Mesenchymal stem cell (in vitro differentiated cells and primary cell): Measurements from ENCODE around the gene GLTP.

ENCODE experiments used
- DNase-seq: peaks from one replicate; pipeline ENCODE4 v3.0.0-alpha.2; 2013
- H2AFZ ChIP-seq: one replicate; pipeline ENCODE4 v1.6.1; 2013; ENCODE audit warnings: low read depth, mild to moderate bottlenecking, control low read depth, inconsistent platforms, low read length, moderate library complexity
- H2AK5ac ChIP-seq: 2 replicates; pipeline ENCODE4 v1.6.1; 2013; ENCODE audit warnings: low read length, moderate library complexity, mild to moderate bottlenecking, inconsistent platforms; ENCODE audit not compliant: severe bottlenecking
- H2BK120ac ChIP-seq: one replicate; pipeline ENCODE4 v1.6.1; 2013; ENCODE audit warnings: low read depth, mild to moderate bottlenecking, inconsistent platforms, low read length, moderate library complexity
- H2BK12ac ChIP-seq, 2 experiments: one replicate each; pipeline ENCODE4 v1.6.1; 2013; ENCODE audit warnings: inconsistent platforms in 2 of 2, low read length in 2 of 2, mild to moderate bottlenecking in 2 of 2, moderate library complexity in 2 of 2, control low read depth in 1 of 2
- H2BK15ac ChIP-seq: one replicate; pipeline ENCODE4 v1.6.1; 2013; ENCODE audit warnings: mild to moderate bottlenecking, low read depth, inconsistent platforms; ENCODE audit not compliant: poor library complexity, severe bottlenecking
- H2BK5ac ChIP-seq: 2 replicates; pipeline ENCODE4 v1.6.1; 2013; ENCODE audit warnings: low read depth, mild to moderate bottlenecking, low read length, control low read depth, inconsistent platforms; ENCODE audit not compliant: poor library complexity, severe bottlenecking
- H3K14ac ChIP-seq, 2 experiments: one replicate each; pipeline ENCODE4 v1.6.1; 2013; ENCODE audit warnings: inconsistent platforms in 2 of 2, low read length in 2 of 2, control low read depth in 1 of 2, mild to moderate bottlenecking in 1 of 2, moderate library complexity in 1 of 2
- H3K18ac ChIP-seq, 2 experiments: one replicate each; pipeline ENCODE4 v1.6.1; 2013; ENCODE audit warnings: inconsistent platforms in 2 of 2, low read length in 2 of 2, control low read depth in 1 of 2, low read depth in 1 of 2, mild to moderate bottlenecking in 1 of 2
- H3K23ac ChIP-seq, 2 experiments: one replicate each; pipeline ENCODE4 v1.6.1; 2013; ENCODE audit warnings: inconsistent platforms in 2 of 2, low read length in 2 of 2, mild to moderate bottlenecking in 2 of 2, moderate library complexity in 2 of 2, control low read depth in 1 of 2
- H3K27ac ChIP-seq: 2 replicates; pipeline ENCODE4 v1.5.1; 2013; ENCODE audit warnings: mild to moderate bottlenecking, moderate library complexity, low read length, control low read depth, inconsistent platforms; ENCODE audit not compliant: poor library complexity, severe bottlenecking
- H3K27me3 ChIP-seq, 2 experiments: 2 replicates each; pipeline versions ENCODE4 v1.6.1 to v1.7.0; 2013; ENCODE audit warnings: low read length in 2 of 2, mild to moderate bottlenecking in 2 of 2, moderate library complexity in 2 of 2, control low read depth in 1 of 2, inconsistent platforms in 1 of 2; ENCODE audit not compliant: control insufficient read depth in 1 of 2, insufficient read depth in 1 of 2
- H3K36me3 ChIP-seq, 2 experiments: 2 replicates each; pipeline versions ENCODE4 v1.6.1 to v1.7.0; 2013; ENCODE audit warnings: low read length in 2 of 2, control low read depth in 1 of 2, inconsistent platforms in 1 of 2, low read depth in 1 of 2, mild to moderate bottlenecking in 1 of 2; ENCODE audit not compliant: insufficient read depth in 2 of 2, control insufficient read depth in 1 of 2
- H3K4ac ChIP-seq, 2 experiments: one replicate each; pipeline ENCODE4 v1.6.1; 2013; ENCODE audit warnings: inconsistent platforms in 2 of 2, low read length in 2 of 2, mild to moderate bottlenecking in 2 of 2, moderate library complexity in 2 of 2, control low read depth in 1 of 2, low read depth in 1 of 2
- H3K4me1 ChIP-seq: 2 replicates; pipeline ENCODE4 v1.6.1; 2013; ENCODE audit warnings: low read depth, low read length, control low read depth; ENCODE audit not compliant: control insufficient read depth, insufficient read depth
- H3K4me2 ChIP-seq: 2 replicates; pipeline ENCODE4 v1.6.1; 2013; ENCODE audit warnings: low read length, mild to moderate bottlenecking, inconsistent platforms; ENCODE audit not compliant: poor library complexity, severe bottlenecking
- H3K4me3 ChIP-seq, 2 experiments: 2 replicates each; pipeline versions ENCODE4 v1.5.1 to v1.7.0; 2013; ENCODE audit warnings: low read length in 2 of 2, mild to moderate bottlenecking in 2 of 2, control low read depth in 1 of 2, low read depth in 1 of 2; ENCODE audit not compliant: insufficient read depth in 1 of 2
- H3K79me1 ChIP-seq: replicated peaks from 2 replicates; pipeline ENCODE4 v1.6.1; 2013; ENCODE audit warnings: mild to moderate bottlenecking, control low read depth, low read length, inconsistent platforms; ENCODE audit not compliant: poor library complexity, severe bottlenecking
- H3K9ac ChIP-seq: 2 replicates; pipeline ENCODE4 v1.7.0; 2013; ENCODE audit warnings: mild to moderate bottlenecking, low read length, moderate library complexity
- H3K9me3 ChIP-seq: 2 replicates; pipeline ENCODE4 v1.7.0; 2013; ENCODE audit warnings: mild to moderate bottlenecking, low read length; ENCODE audit not compliant: control insufficient read depth
- H4K8ac ChIP-seq: one replicate; pipeline ENCODE4 v1.6.1; 2013; ENCODE audit warnings: inconsistent platforms, mild to moderate bottlenecking, low read length, moderate library complexity
- H4K91ac ChIP-seq: one replicate; pipeline ENCODE4 v1.6.1; 2013; ENCODE audit warnings: mild to moderate bottlenecking, low read length, inconsistent platforms
- WGBS: methylation state at CpG from one replicate; pipeline ENCODE4 v1.1.7; 2013; ENCODE audit warnings: mixed read lengths; 5-methylcytosine and 5-hydroxymethylcytosine counted together

GLTP gene

DNA sequence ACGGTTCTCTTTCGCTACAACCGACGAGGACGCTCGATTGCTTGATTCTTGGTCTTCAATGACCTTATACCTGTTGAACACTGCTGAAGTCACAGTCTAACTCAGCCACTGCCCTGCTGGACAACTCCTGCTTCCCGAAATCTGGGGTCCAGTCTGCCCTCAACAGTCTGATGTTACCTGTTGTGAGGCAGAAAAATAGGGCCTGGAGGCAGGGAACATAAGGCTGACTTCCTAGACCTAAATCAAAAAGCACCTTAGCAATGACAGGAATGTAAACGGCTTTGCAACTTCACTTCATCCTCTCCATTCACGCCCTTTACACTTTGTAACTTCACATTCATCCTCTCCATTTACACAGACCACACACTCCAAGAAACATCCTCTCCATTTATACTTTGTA, 597 bp upstream of the GLTP start:
- no peak overlapping the region for H4K8ac ChIP-seq
- H2AFZ ChIP-seq, result peak overlapping the region; percentile 95
- H3K14ac ChIP-seq, result no peak overlapping the region
- peak overlapping the region; percentile 68 for H3K9ac ChIP-seq
- no peaks in the 10 kb centered on the region for H3K9me3 ChIP-seq
- no peak overlapping the region for H3K23ac ChIP-seq
- no peak overlapping the region for H2BK5ac ChIP-seq
- H3K4me3 ChIP-seq, result peak overlapping the region; percentile 67 to 72
- H3K4me2 ChIP-seq, result peak overlapping the region; percentile 97
- WGBS, result 7% methylated on average over 9 of the region's 9 CpGs
- peak overlapping the region in 1 of 2 experiments; percentile 44 for H3K4ac ChIP-seq
- H4K91ac ChIP-seq, result no peak overlapping the region
- no peak for DNase-seq
- no peak overlapping the region for H3K27ac ChIP-seq
- no peaks in the 10 kb centered on the region for H3K36me3 ChIP-seq
- H2BK15ac ChIP-seq, result no peak overlapping the region
- no peak overlapping the region for H2AK5ac ChIP-seq
- H2BK12ac ChIP-seq, result peak overlapping the region in 1 of 2 experiments; percentile 15
- peaks cover 14% of the 10 kb centered on the region for H3K4me1 ChIP-seq
- peak overlapping the region in 1 of 2 experiments; percentile 28 for H3K18ac ChIP-seq
- H2BK120ac ChIP-seq, result no peak overlapping the region
- peaks cover 29% of the 10 kb centered on the region for H3K79me1 ChIP-seq
- H3K27me3 ChIP-seq, result no peaks in the 10 kb centered on the region

DNA sequence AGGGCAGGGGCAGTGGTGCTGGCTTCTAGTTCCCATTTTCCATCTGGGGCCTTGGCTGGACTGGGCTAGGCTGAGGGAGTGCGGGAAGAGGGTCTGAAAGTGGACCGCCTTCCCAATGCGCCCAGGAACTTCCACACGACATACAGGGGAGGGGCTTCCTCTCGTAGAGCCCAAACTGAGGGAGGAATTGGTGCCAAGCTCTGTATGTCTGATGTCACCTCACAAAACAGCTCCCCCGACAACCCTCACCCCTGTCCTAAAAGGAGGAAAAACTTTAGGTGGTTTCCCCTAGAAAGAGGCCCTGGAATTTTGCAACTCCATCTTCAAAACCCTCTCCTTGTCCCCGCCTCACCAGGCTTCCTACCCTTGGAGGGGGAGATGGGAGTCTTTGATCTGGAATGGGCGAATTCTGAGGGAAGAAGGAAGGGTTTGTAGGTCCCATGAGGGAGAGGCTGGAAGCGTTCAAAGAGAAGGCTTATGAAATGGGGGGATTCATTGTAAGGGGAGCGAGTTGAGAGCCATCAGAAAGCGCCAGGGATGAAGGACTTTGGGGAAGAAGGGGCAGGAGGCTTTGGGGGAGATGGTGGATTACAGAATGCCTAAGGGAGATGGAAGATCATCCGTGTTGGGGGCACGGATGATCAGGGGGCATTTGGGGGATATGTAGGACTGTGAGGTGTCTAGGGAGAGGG, 844 bp downstream of the GLTP start:
- H2AFZ ChIP-seq, result peak overlapping the region; percentile 91
- H4K8ac ChIP-seq, result peak overlapping the region; percentile 89
- no peak overlapping the region for H2BK120ac ChIP-seq
- DNase-seq, result peak; percentile 48
- peak overlapping the region; percentile 90 to 97 for H3K4me3 ChIP-seq
- H2AK5ac ChIP-seq, result peak overlapping the region; percentile 53
- no peak overlapping the region for H4K91ac ChIP-seq
- 14% methylated on average over 10 of the region's 13 CpGs for WGBS
- H3K27me3 ChIP-seq, result no peaks in the 10 kb centered on the region
- H3K27ac ChIP-seq, result no peak overlapping the region
- H3K4ac ChIP-seq, result peak overlapping the region; percentile 22 to 81
- H3K4me1 ChIP-seq, result peaks cover 14% of the 10 kb centered on the region
- peak overlapping the region; percentile 58 to 87 for H3K18ac ChIP-seq
- peaks cover 36% of the 10 kb centered on the region for H3K79me1 ChIP-seq
- peak overlapping the region; percentile 95 for H3K9ac ChIP-seq
- H3K14ac ChIP-seq, result peak overlapping the region in 1 of 2 experiments; percentile 94
- peak overlapping the region; percentile 91 for H2BK15ac ChIP-seq
- no peak overlapping the region for H2BK5ac ChIP-seq
- H3K36me3 ChIP-seq, result no peaks in the 10 kb centered on the region
- peak overlapping the region in 1 of 2 experiments; percentile 98 for H3K23ac ChIP-seq
- peak overlapping the region; percentile 75 for H3K4me2 ChIP-seq
- peak overlapping the region in 1 of 2 experiments; percentile 14 for H2BK12ac ChIP-seq
- no peaks in the 10 kb centered on the region for H3K9me3 ChIP-seq

- no peak overlapping the region for H3K14ac ChIP-seq
These were observed 1.6 kb downstream of the GLTP start for GRCh38 chr12:109878749-109879148.

GRCh38 chr12:109878247-109878625, 2.1 kb downstream of the GLTP start:
- Histone ChIP-seq H2BK15ac (no peak overlapping the region), H2BK120ac (no peak overlapping the region), H4K91ac (no peak overlapping the region), H3K14ac (no peak overlapping the region), H3K4ac (no peak overlapping the region), H3K18ac (no peak overlapping the region), H3K9ac (peak overlapping the region; percentile 95), H2AFZ (no peak overlapping the region), H3K4me2 (no peak overlapping the region), H3K4me3 (peak overlapping the region in 1 of 2 experiments; percentile 97), H3K27me3 (no peaks in the 10 kb centered on the region), H3K9me3 (no peaks in the 10 kb centered on the region), H2BK12ac (no peak overlapping the region), H3K36me3 (no peaks in the 10 kb centered on the region), H3K23ac (no peak overlapping the region), H3K4me1 (peaks cover 14% of the 10 kb centered on the region), H3K27ac (no peak overlapping the region), H2BK5ac (no peak overlapping the region), H3K79me1 (peaks cover 44% of the 10 kb centered on the region), H2AK5ac (no peak overlapping the region), H4K8ac (no peak overlapping the region)
- 91% methylated on average over 3 of the region's 3 CpGs for WGBS
- no peak for DNase-seq

More at GRCh38 chr12:109878749-109879148, 1.6 kb downstream of the GLTP start:
- peak overlapping the region; percentile 67 for H2AK5ac ChIP-seq
- H2BK15ac ChIP-seq, result no peak overlapping the region
- peaks cover 14% of the 10 kb centered on the region for H3K4me1 ChIP-seq
- H3K36me3 ChIP-seq, result no peaks in the 10 kb centered on the region
- no peak overlapping the region for H3K18ac ChIP-seq
- H3K4me2 ChIP-seq, result peak overlapping the region; percentile 75
- H2BK120ac ChIP-seq, result no peak overlapping the region
- peak overlapping the region; percentile 95 for H3K9ac ChIP-seq
- H3K79me1 ChIP-seq, result peaks cover 42% of the 10 kb centered on the region
- 71% methylated on average over 7 of the region's 7 CpGs for WGBS
- no peak overlapping the region for H3K27ac ChIP-seq
- DNase-seq, result no peak
- H4K91ac ChIP-seq, result no peak overlapping the region
- H3K27me3 ChIP-seq, result no peaks in the 10 kb centered on the region
- H2BK5ac ChIP-seq, result no peak overlapping the region
- H2AFZ ChIP-seq, result no peak overlapping the region
- H3K4ac ChIP-seq, result peak overlapping the region in 1 of 2 experiments; percentile 63
- peak overlapping the region; percentile 42 for H4K8ac ChIP-seq
- H3K23ac ChIP-seq, result peak overlapping the region in 1 of 2 experiments; percentile 56
- H3K4me3 ChIP-seq, result peak overlapping the region in 1 of 2 experiments; percentile 97
- no peaks in the 10 kb centered on the region for H3K9me3 ChIP-seq
- peak overlapping the region in 1 of 2 experiments; percentile 5 for H2BK12ac ChIP-seq
